Skin epidermis (tissue), 12 donors: ENCODE measurements around the gene CHRM5.

Experiments
- H3K27ac ChIP-seq, 21 experiments: fragments of 200-600 bp; sonication (generic) in 11 of 21; one replicate each; pipeline ENCODE4 v1.5.0; 2020; ENCODE audit warnings: mild to moderate bottlenecking in 3 of 21, inconsistent platforms in 2 of 21, moderate library complexity in 2 of 21
- H3K4me3 ChIP-seq, 7 experiments: fragments of 200-600 bp; sonication (generic) in 2 of 7; one replicate each; pipeline ENCODE4 v1.5.0; 2020; ENCODE audit warnings: inconsistent platforms in 2 of 7, mild to moderate bottlenecking in 2 of 7, moderate library complexity in 1 of 7

CHRM5 gene

DNA sequence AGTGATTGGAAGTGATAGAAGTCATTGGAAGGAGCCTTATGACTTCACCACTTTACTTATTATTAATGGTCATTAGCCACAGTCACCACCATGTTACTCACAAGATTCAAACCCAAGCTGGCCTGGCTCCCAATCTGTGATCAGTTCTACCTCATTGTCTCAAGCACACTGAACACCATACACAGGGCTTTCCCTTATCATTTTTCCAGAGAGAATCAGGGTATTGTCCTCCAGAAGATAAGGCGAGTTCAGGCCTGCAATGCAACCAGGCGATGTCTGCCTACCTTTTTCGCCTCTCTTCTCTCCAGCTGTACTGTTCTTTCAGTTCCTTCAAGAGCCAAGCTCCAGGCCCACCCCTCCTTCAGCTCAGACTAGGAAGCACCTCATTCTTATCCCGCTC is 108.5 kb downstream of the CHRM5 start:
- Histone ChIP-seq H3K4me3 (no peak overlapping the region), H3K27ac (peak overlapping the region in 4 of 21 experiments; percentile 41 to 68 (median 64))

DNA sequence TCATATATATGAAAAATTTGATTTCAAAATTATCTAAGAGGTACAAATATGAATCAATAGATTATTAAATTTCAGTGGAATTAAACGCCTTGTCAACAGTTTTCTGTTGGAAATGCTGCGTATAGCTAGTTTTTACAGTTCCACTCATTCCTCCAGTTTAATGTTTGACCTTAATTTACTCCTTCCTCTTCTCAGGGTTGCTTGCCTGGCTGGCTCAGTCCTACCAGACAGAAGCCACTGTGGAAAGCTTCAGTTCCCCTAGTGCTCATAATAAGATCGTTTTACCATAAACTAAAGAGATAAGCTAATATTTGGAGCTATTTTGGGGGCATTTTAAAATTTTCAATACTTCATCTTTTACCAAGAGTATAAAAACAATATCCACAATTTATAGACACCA is 110.6 kb downstream of the CHRM5 start:
- Histone ChIP-seq H3K27ac (no peak overlapping the region), H3K4me3 (no peak overlapping the region)

GRCh38 chr15:34079904-34080303 is 111.6 kb downstream of the CHRM5 start:
- H3K4me3 ChIP-seq = no peak overlapping the region
- H3K27ac ChIP-seq = no peak overlapping the region

GRCh38 chr15:34084086-34084485 is 115.8 kb downstream of the CHRM5 start:
- no peak overlapping the region for H3K27ac ChIP-seq
- H3K4me3 ChIP-seq = no peak overlapping the region

DNA sequence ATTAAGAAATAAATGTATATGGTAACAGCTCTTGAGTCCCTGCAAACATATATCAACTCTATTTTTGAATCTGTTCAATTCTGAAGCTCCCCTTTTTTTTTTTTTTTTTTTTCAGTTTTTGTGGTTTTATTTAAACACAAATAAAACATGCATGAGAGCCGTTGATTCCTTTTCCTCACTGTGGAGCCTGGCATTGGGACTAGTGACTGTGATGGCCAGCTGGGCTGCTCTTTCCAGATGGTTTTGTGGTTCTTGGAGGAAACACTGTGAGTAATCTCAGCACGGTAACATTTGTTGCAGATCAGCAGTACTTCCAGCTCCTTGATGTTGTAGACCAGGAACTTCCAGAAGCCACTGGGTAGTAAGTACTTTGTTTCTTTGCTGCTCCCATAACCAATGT is 117.4 kb downstream of the CHRM5 start:
- Histone ChIP-seq H3K27ac (no peak overlapping the region), H3K4me3 (no peak overlapping the region)

DNA sequence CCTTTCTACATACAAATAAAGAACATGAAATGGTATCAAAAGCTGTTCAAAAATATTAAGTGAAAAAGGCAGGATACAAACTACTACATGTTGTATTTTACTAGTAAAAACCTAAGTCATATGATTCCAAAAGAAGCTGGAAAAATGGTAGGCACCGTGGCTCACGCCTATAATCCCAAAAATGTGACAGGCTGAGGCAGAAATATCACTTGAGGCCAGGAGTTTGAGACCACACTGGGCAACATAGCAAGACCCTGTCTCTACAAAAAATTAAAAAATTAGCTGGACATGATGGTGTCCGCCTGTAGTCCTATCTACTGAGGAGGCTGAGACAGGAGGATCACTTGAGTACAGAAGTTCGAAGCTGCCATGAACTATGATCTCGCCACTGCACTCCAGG is 131.6 kb downstream of the CHRM5 start:
- no peak overlapping the region for H3K27ac ChIP-seq
- H3K4me3 ChIP-seq = no peak overlapping the region

GRCh38 chr15:34101366-34102174 is 133.3 kb downstream of the CHRM5 start, which contains the start of the genes EMC7 and PGBD4:
TSS of gene EMC7 (minus strand) at chr15:34101862. CDS start at chr15:34101839, 23 bp downstream.
TSS of gene PGBD4 (plus strand) at chr15:34102083. CDS start at chr15:34102532, 449 bp downstream.
- Histone ChIP-seq H3K4me3 (peak within 1 kb of the TSS; percentile 84 to 96 (median 92)), H3K27ac (peak within 1 kb of the TSS; percentile 34 to 94 (median 90))

DNA sequence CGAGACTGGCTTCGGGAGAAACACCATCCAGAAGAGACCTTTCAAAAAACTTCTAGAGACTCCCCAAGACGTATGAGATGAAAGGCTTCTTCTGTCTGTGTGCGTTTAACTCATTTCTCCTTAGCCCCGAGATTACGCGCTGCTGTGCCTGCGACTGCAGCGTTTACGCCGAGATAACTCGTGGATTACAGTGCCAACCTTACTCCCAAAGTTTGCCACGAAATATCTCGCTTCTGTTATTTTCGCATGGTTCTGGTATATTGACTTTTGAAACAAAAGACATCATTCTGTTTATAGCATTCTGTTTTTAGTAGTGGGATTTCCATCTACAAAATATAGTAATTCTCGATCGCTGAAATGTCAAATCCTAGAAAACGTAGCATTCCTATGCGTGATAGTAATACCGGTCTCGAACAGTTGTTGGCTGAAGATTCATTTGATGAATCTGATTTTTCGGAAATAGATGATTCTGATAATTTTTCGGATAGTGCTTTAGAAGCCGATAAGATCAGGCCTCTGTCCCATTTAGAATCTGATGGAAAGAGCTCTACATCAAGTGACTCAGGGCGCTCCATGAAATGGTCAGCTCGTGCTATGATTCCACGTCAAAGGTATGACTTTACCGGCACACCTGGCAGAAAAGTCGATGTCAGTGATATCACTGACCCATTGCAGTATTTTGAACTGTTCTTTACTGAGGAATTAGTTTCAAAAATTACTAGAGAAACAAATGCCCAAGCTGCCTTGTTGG is 134.1 kb downstream of the CHRM5 start:
- H3K27ac ChIP-seq = peak overlapping the region; percentile 7 to 94 (median 90)
- peak overlapping the region; percentile 84 to 96 (median 92) for H3K4me3 ChIP-seq

DNA sequence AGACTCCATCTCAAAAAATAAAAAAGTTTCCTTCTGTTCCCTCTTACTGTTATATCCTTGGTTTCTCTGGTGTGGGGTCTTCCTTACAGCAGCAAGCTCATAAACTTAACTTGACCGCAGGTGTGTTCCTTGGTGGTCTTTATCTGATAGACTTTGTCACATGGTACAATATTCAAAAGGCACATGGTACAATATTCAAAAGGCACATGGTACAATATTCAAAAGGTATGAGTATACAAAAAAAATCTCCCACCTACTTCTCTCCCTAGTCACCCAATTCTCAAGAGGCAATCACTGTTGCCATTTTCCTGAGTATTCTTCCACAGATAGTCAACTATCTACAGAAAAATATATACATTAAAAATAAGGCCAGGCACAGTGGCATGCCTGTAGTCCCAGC is 138.1 kb downstream of the CHRM5 start:
- H3K27ac ChIP-seq = no peak overlapping the region
- H3K4me3 ChIP-seq = no peak overlapping the region

DNA sequence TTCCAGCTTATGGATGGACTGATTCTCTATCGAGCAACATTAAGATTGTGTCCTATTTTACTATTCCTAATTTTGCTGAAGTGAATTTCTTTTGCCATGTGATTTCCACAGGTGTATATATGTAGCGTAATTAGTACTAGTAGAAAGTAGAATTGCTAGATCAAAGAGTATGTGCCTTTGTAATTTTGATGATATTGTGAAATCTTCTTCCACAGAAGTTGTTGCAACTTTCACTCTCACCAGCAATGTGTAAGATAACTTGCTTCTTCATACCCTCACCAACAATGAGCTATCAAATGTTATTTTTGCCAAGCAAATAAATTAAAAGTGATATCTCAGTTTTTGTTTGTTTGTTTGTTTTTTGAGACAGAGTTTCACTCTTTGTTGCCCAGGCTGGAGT is 139.0 kb downstream of the CHRM5 start:
- H3K27ac ChIP-seq = no peak overlapping the region
- no peak overlapping the region for H3K4me3 ChIP-seq

DNA sequence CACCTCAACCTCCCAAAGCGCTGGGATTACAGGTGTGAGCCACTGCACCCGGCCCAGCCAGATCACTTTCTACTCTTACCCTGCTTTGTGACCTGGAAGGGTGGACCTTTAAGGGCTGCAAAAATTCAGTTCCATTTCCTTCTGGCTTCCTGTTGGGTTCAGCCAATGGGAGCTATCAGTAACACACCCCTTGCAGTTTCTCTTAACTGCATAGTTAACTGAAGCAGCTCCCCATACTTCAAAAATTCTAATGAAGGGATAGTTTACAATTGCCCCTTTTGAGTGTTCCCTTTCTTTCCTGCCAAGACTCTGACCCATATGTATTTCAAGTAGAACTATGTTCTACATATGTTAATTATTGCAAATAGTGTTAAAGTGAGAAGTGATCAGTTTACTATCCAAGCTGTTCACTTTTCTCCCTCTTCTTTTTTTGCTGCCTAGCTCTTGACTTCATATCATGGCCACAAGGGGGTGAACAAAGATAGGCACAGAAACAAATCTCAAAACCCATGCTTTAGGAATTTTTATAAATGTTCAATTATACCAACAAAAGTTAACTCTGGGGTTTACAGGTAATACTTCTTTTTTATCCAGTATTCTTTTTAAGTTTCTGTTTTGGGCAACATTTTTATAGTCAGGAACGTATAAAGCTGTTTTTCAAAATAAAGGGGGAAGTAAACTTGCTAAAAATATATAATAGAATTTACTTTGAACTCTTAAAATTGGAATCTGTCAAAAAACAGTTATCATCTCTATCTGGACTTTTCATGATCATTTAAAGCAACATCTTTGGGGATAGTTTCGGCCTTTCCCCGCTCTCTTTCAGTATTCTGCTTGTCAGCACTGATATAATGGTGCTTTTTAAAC is 141.7 kb downstream of the CHRM5 start:
- Histone ChIP-seq H3K4me3 (no peak overlapping the region), H3K27ac (no peak overlapping the region)

DNA sequence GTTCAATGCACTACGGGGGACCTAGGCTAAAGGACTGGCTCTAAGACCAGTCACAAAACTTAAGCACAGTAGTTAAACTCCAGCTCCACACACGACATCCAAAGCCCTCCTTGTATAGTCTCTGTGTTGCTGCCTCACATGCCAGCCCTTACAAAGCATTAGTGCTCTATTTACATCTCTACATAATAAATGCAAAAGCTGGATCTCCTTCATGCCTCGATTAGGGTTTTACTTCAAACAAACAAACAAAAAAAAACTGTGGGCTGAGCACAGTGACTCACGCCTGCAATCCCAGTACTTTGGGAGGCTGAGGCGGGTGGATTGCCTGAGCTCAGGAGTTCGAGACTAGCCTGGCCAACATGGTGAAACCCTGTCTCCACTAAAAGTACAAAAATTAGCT is 143.2 kb downstream of the CHRM5 start:
- no peak overlapping the region for H3K4me3 ChIP-seq
- H3K27ac ChIP-seq = no peak overlapping the region

- no peak overlapping the region for H3K27ac ChIP-seq
- H3K4me3 ChIP-seq = no peak overlapping the region
These were observed 145.9 kb downstream of the CHRM5 start for GRCh38 chr15:34114215-34114614.

GRCh38 chr15:34114739-34115138 is 146.4 kb downstream of the CHRM5 start:
- Histone ChIP-seq H3K27ac (no peak overlapping the region), H3K4me3 (no peak overlapping the region)

DNA sequence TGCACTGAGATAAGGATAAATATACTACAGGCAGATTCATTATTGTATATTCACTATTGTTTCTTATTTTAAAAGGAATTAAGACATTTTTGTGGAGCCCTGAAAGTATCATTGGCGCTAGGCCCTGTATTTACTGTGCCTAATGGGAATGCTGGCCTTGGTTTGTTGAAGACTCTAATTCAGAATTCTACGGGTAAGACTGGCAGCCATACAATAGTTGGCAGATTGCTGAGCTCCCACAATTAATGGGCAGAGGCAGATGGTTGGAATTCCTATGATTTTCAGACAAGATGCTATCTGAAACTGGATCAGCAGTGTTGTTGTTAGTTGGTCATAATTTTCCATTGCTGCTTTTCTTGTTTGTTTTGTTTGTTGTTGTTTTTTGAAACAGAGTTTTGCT is 148.3 kb downstream of the CHRM5 start:
- no peak overlapping the region for H3K27ac ChIP-seq
- no peak overlapping the region for H3K4me3 ChIP-seq
